ENCODE measurements around the gene EPAS1. TPM values are rescaled to one million over a fixed set of nuclear protein-coding genes. Genes with fewer than 3 reads are reported as not detected.

EPAS1 gene
- polyA plus RNA-seq, 3 donors = 46.9 to 61.4 (median 57.9) TPM

DNA sequence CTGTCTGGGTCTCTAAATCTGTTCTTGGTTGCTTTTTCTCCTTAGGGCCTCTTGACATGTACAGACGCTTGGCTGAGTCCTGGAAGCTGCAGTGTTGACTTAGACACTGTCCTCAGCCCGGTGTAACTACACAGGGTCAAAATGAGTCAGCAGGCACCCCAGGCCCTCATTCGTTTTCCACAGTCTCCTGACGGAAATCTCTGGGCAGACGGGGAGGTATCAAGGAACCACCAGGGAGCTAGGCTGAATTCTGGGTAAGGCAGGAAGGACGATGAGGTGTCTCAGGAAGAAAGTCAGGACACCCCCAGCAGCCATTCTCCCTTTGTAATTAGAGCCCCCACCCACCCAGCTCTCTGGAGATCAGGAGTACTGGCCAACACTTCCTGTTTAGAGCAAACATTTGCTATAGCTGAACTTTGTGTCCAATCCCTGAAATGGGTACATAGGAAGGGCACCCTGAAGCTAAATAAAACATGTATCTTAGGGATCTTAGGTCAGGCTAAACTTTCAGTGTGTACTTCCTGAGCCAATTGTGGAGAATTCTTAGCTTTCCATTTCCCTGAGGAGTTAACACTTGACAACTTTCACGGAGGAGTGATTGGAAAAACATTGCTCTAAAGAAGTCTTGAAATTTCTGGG is 23.9 kb upstream of the EPAS1 start:
- DNase-seq (ENCODE audit: low read depth in 3 of 3, low spot score in 2 of 3) = no peak

DNA sequence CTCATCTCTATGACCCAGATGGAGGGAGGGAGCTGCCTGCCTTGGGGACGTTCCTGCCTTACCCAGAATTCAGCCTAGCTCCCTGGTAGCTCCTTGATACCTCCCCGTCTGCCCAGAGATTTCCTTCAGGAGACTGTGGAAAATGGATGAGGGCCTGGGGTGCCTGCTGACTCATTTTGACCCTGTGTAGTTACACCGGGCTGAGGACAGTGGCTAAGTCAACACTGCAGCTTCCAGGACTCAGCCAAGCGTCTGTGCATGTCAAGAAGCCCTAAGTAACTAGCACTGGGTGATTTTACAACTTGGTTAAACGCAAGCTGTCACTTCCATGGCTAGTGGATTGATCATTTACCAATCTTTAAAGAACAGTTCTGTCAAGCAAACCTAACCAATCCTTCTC is 23.3 kb upstream of the EPAS1 start:
- DNase-seq (ENCODE audit: low read depth in 3 of 3, low spot score in 2 of 3) = no peak

DNA sequence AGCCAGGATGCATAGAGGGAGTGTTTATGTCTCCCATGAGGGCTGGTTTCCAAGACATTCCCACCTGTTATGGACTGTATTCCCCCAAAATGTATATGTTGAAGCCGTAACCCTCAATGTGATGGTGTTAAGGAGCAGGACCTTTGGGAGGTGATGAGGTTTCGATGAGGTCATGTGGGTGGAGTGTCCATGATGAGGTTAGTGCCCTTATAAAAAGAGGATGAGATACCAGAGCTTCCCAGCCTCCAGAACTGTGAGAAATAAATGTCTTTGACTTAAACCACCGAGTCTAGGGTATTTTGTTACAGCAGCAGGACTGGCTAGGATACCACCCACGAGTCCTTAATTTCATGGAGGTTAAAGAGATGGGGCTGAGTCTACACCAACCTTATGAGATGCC is 22.6 kb upstream of the EPAS1 start:
- no peak for DNase-seq (ENCODE audit: low read depth in 3 of 3, low spot score in 2 of 3)

DNA sequence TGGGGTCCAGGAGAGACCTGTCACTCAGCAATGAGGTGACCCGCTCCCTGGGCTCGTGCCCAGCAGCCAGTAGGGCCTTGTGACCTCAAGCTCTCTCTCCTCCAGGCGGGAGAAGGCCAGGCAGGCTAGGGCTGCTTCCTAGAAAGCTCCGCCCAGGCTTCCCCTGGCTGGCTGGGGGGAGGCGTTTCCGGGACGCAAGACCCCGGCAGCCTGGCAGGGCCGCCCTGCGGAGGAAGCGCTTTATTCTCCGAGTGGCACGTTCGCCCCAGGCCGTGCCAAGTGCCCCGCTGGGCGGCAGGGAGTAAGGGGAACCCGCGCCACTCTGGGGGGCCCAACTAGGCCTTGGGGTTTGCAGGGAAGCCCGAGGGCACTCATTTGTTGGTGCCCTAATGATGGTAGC is 21.2 kb upstream of the EPAS1 start:
- no peak for DNase-seq (ENCODE audit: low read depth in 3 of 3, low spot score in 2 of 3)

DNA sequence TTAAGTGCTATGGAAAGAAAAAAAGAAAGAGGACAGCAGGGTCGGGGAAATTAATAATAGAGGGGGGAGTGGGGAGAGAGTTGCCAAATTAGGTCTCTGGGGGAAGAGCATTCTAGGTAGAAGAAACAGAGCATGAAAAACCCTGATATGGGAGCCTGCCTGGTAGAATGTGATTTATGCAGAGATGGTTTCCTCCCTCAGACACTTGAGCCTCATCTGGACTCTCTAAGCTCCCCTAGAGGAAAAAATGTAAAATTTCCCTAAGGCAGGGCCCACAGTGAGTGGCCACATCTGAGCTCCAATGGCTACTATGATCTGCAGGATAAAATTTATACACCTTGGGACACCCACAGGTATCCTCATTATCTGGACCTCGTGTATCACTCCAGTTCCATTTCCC is 20.6 kb upstream of the EPAS1 start:
- no peak for DNase-seq (ENCODE audit: low read depth in 3 of 3, low spot score in 2 of 3)

DNA sequence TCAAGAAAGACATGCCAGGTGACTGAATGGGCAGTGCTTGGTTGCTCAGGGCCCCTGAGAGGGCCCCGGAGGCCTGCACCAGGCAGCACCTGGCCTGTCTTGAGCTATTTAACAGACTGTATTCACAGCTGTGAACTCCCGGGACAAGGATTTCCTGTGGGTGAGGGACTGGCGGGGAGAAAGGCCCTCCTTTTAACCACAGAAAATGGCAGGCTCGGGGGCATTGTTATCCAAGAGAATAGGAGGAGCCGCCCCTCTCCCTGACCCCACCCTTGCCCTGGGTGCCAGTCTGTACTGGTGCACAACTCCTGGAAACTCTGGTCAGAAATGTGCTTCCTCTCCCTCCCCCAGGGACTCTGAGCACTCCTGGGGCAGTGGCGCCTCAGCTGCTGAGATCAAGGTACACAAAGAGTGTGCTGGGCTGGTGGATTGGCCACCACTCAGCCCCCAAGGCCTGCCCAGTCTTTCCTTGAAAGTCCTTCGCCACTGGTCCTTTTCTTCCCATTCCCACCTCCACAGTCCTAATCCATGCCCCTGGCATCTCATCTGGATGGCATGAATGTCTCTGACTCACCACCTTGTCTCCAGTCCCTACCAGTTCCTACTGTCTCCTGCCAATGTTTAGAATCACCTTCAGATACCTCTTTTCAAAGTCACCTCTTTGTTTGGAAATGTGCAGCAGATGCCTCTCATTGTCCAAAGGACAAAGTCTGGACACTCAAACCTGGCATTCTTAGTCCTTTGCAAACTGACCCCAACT is 19.6 kb upstream of the EPAS1 start:
- no peak for DNase-seq (ENCODE audit: low read depth in 3 of 3, low spot score in 2 of 3)

DNA sequence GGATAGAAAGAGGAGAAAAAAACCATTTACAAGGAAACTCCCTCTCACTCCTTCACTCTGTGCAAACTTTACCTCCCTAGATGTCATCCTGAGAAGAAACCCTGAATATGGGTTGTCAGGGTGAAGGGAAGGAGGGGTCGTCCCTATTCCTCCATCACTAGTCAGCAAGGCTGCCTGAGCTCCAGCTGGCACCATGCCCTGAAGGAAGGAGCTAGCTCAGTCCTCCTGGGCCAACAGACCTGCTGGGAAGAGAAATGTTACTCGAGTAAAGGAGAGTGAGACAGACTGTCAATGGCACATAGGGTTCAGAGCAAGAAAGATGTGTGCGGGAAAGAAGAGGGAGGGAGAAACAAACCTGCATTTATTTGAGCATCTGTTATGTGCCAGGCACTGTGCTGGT is 18.3 kb upstream of the EPAS1 start:
- DNase-seq (ENCODE audit: low read depth in 3 of 3, low spot score in 2 of 3) = no peak

DNA sequence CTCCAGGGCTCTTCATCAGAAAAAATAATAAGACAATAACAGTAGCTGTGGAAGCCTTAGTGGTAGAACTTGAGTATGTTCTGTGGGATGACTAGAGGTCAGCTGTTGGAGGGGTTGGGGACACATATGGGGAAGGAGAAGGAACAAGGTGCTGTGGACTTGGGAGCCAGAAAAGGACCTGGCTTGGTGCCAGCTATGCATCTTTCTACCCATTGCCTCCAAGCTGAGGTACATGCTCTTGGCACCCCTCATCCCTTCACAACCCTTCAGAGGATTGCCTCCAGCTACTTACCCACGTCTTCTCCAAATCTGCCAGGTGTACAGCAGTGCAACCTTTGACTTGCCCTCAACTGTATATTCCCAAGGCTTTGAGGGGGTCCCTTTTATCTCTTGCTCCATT is 15.3 kb upstream of the EPAS1 start:
- no peak for DNase-seq (ENCODE audit: low read depth in 3 of 3, low spot score in 2 of 3)

DNA sequence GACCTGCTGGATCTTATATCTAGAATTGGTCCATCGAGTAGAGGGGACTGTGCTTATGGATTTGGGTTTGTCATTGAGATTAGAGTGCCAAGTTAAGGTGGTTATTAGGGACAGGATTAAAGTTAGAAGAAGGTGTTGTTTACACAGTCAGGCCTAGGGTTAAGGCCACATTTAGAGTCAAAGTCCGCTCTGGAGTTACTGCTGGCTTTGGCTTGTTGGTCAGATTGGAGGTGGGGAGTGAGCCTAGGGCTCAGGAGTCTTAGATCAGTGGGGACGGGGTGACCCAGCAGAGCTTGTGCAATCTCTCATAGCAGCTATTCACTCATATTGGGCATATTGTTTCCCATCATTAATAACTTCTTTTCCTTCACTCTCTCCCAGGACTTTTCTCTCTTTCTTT is 13.5 kb upstream of the EPAS1 start:
- DNase-seq (ENCODE audit: low read depth in 3 of 3, low spot score in 2 of 3) = no peak

DNA sequence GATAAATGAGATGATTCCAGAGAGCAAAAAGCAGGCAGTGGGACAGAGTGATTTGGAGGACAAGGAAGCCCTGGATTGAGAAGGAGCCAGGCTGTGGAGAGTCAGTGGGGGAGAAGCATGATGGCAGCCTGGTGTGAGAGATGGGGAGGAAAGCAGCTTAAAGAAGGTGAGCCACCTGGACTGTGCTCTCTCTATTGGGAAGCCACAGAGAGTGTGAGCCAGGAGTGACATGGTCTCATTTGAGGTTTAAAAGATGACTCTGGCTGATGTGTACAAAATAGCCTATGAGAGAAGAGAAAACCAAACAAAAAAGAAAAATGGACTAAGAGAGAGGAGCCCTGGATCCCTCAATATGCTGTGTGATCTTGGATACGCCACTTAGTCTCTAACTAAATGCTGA is 12.9 kb upstream of the EPAS1 start:
- DNase-seq (ENCODE audit: low read depth in 3 of 3, low spot score in 2 of 3) = no peak

DNA sequence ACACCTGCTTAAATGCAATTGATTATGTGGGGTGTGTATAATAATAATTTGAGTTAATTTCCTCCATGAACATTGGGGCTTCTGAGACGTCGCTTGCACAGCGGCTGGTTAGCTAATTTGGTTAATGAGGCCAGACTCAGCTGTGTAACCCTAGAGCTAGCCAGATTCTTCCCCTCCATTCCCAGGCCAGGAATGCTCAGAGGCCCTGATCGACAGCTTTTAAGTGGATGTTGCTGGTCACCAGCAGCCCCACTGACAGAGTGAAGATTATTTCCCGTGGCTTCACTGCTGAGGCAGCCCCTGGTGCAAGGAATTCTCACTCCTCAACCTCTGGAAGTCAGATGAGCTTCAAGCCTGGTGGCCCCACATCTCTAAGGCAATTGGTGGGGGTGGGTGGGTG is 12.4 kb upstream of the EPAS1 start:
- DNase-seq (ENCODE audit: low read depth in 3 of 3, low spot score in 2 of 3) = no peak

DNA sequence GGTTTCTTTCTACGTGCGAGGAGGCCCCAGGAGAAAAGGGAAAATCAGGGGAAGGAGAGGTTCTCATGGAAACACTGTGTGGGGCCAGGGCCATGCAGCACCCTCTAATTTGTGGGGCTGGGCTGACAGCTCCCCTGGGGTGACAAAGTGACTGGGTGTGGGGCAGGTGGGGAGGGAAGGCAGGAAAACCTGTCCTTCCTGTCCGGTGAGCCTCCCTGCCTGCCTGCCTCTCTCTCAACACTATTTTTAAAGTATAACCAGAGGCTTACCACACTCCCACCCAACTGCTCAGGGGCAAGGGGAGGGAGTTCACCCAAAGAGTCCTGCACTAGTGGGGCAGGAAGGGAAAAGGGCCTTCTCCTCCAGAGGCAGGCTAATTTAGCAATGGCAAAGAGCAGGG is 10.5 kb upstream of the EPAS1 start:
- no peak for DNase-seq (ENCODE audit: low read depth in 3 of 3, low spot score in 2 of 3)

DNA sequence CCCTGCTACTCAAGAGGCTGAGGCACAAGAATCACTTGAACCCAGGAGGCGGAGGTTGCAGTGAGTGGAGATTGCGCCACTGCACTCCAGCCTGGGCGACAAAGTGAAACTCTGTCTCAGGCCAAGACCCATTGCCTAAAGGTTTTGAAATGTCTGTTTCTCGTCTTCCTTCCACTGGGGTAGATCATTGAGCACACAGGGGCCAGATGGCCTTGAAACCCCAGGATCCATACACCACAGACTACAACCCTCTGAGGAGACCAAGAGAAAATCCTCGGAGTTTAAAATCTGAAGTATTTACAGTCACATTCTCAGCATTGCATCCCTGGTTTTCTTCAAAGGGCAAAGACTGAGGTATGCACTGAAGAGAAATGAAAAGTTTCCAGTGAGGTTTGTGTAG is 7.1 kb upstream of the EPAS1 start:
- DNase-seq (ENCODE audit: low read depth in 3 of 3, low spot score in 2 of 3) = no peak

DNA sequence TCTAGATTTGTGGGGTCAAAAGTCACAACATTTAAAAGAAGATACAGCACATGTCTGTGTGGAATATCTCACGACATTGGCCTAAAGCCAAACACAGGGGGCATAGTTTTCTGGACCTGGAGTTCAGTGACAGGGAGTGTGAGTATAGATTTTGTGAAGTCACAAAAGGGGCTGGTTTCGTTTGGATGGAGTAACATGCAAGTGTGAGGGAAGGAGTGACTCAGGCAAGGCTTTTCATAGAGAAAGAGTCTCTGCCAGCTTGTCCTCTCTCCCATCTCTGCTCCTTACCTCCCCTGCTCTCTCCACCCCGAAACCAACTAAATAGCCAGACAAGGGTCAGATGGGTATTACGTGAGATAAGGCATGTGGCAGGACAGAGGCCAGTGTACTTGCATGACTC is 3.7 kb upstream of the EPAS1 start:
- no peak for DNase-seq (ENCODE audit: low read depth in 3 of 3, low spot score in 2 of 3)

DNA sequence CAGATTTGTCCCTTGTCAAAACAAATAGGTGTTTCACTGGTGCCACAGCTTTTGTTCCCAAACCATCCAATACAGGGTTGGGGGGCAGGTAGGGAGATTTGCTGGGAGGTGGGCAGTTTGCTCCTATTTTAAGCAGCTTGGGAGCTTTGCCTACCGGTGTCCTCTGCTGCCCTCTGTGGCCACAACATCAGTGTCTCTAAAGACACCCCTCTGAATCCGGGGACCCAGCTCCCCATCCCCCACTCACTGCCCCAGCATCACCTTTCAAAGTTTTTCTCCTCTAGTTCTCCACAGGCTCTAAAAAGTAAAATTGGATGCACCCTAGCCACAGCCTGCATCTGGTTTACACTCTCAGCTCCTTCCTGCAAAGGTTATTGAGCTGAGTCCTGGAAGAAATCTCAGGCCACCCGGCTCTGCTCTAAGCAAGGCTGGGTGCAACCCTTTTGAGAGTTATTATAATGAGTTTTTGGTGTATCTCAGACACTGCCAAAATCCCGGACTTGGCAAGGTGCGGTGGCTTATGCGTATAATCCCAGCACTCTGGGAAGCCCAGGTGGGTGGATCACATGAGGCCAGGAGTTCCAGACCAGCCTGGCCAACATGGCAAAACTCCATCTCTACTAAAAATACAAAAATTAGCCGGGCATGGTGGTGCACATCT is 2.9 kb upstream of the EPAS1 start:
- DNase-seq (ENCODE audit: low read depth in 3 of 3, low spot score in 2 of 3) = no peak

DNA sequence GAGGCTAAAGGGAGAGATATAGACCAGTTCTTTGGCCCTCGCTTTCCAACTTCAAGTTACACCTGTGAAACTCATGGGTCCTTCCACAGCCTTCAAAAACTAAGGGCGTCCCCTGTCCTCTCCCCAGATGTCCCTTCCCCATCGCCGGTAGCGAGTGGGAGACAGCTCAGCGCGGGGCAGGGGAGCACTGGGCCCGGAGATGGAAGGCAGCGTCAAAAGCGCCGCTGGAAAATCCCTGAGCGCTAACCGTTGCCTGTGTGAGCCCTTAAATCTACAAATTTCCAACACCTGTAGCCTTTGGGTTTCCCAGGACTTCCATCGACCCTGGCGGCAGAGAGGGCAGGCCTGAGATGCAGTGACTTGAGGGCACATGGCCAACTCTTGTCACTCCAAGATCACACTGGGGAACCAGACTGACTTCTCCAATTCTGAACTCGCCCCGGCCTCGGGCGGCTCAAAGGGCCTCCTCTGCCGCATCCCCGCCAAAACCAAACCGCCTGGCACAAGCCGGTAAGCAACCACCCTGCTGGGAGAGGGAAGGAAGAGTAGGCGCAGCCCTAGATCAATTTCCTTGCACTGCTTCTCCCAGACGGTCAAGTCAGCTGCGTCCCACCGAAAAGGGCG is 879 bp upstream of the EPAS1 start:
- no peak for DNase-seq (ENCODE audit: low read depth in 3 of 3, low spot score in 2 of 3)

DNA sequence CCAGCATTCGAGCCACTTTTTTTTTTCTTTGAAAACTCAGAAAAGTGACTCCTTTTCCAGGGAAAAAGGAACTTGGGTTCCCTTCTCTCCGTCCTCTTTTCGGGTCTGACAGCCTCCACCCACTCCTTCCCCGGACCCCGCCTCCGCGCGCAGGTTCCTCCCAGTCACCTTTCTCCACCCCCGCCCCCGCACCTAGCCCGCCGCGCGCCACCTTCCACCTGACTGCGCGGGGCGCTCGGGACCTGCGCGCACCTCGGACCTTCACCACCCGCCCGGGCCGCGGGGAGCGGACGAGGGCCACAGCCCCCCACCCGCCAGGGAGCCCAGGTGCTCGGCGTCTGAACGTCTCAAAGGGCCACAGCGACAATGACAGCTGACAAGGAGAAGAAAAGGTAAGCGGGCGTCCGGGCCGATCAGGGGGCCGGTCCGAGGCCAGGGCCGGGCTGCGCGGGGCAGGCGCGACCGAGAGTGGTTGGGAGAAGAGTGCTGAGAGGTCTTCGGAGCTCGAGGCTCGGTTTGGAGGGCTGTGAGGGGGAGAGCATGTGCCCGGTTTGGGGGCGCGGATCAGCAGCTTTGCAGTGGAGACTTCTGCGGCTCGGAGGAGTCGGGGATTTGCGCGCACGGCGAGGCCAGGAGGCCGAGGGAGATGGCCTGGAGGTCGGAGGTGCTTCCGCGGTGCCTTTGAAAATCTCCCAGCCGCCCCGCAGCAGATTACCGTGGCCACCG is 502 bp downstream of the EPAS1 start:
- DNase-seq (ENCODE audit: low read depth in 3 of 3, low spot score in 2 of 3) = no peak

DNA sequence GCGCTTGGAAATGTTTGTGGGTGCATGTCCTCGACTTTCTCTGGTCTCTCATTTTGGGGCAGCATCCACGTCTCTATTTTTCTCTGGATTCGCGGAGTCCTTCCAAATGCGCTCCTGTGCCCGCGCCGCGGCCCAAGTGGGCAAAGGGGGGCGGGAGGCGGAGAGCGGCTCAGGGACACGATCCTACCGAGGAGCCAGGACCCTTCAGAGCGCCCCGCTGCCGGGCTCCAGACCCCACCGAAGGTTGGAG is 990 bp downstream of the EPAS1 start:
- DNase-seq (ENCODE audit: low read depth in 3 of 3, low spot score in 2 of 3) = no peak

DNA sequence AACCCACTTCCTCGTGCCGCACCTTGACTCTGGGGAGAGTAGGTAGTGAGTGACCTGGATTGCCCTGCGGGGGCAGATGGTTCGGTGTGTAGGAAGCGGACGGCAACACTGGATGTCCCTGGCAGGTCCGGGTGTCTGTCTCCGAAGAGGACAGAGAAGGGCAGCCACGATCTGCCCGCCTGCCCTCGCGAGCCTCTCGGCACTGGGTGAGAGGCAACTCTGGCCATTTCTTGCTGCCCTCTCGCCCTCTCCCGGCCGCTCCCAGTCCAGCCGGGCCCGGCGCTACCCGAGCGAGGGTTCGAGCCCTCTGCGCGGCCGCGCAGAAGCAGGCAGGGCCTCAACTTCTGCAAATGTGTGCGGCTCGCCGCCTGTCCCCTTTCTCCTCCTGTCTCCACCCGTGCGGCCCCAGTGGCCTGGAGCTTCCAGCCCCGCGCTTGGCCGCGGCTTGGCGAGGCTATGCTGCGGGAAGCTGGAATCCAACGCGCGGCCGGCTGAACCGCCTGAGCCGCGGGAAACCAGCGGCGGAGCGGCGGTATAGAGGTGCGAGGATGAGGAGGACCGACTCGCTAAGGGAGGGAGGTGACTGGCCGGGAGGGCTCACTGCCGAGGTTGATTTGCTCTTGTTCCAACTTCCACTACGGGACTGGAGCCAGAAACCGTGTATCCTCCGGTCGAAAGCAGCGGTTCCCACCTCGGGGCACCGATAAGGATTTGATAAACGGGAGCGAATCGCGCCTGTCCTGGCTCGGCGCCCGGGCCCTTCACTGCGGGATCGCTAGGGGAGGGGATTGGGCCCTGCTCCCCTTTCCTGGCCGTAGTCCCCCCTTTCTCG is 1.5 kb downstream of the EPAS1 start:
- no peak for DNase-seq (ENCODE audit: low read depth in 3 of 3, low spot score in 2 of 3)

All from right renal cortex interstitium (tissue), 3 donors.